Naive thymus-derived CD8-positive, alpha-beta T cell (primary cell): ENCODE results near the gene FOXN3. TPM values are rescaled to one million over a fixed set of nuclear protein-coding genes. Genes with fewer than 3 reads are reported as not detected.
A peak's percentile ranks its signal among the peaks of the same experiment; 100 is the strongest.
"Not testable (repeated sequence)": the region's sequence is repeated elsewhere in the genome, so short reads cannot be mapped to it uniquely, and the experiment has no call there.

ENCODE experiments used
- ATAC-seq, 2 donors: fragments of 150-1000 bp; cut with Tn5 transposase in 1 of 2; sonication (Bioruptor Pico), chemical (Tn5 transposase) in 1 of 2; 1 replicate in 1 of 2; 2 replicates in 1 of 2; pipeline ENCODE4 v1.10.0; 2021; ENCODE audit warnings: mild to moderate bottlenecking in 2 of 2, moderate library complexity in 2 of 2
- POLR2A ChIA-PET: fragments of 350-600 bp; sonication (Branson Sonifier 250); formaldehyde crosslinking; loops from one replicate; lab custom pipeline; 2021; ENCODE audit warnings: antibody characterized with exemption; lab: Charles Lee
- DNase-seq, 10 donors: peaks; one replicate each; pipeline versions ENCODE4 v3.0.0 to v3.0.0-alpha.2; 2020 to 2022
- H3K27ac Mint-ChIP-seq, 10 donors: one replicate each; pipeline ENCODE4 v1.8.0; 2020 to 2022; ENCODE audit warnings: mild to moderate bottlenecking in 10 of 10, mixed read lengths in 10 of 10, moderate library complexity in 4 of 10, inconsistent platforms in 1 of 10
- H3K27me3 Mint-ChIP-seq, 5 donors: one replicate each; pipeline ENCODE4 v1.8.0; 2021 to 2022; ENCODE audit warnings: mixed read lengths in 5 of 5
- H3K36me3 Mint-ChIP-seq, 3 donors: one replicate each; pipeline ENCODE4 v1.8.0; 2020 to 2022; ENCODE audit warnings: mixed read lengths in 3 of 3, mild to moderate bottlenecking in 2 of 3, inconsistent platforms in 1 of 3
- H3K4me1 Mint-ChIP-seq, 4 donors: one replicate each; pipeline ENCODE4 v1.8.0; 2021 to 2022; ENCODE audit warnings: mixed read lengths in 4 of 4
- H3K4me3 Mint-ChIP-seq, 10 donors: one replicate each; pipeline ENCODE4 v1.8.0; 2020 to 2022; ENCODE audit warnings: mild to moderate bottlenecking in 10 of 10, mixed read lengths in 10 of 10, moderate library complexity in 6 of 10, inconsistent platforms in 1 of 10
- H3K9me3 Mint-ChIP-seq, 9 donors: one replicate each; pipeline ENCODE4 v1.8.0; 2020 to 2022; ENCODE audit warnings: mixed read lengths in 9 of 9, mild to moderate bottlenecking in 3 of 9, inconsistent platforms in 1 of 9, moderate library complexity in 1 of 9
- polyA plus RNA-seq, 3 donors: library from polyadenylated mRNA; unstranded; fragments of 300-500 nt; fragmentation: Illumina TruSeq; gene quantifications; one replicate each; pipeline ENCODE4 v1.2.3, GENCODE V29; 2021
- total RNA-seq, 8 experiments: library from RNA in 2 of 8; stranded (reverse) in 2 of 8; gene quantifications; one replicate each; pipeline ENCODE4 v1.2.3 and lab custom pipeline; 2021 to 2026

FOXN3 gene
- total and polyA plus RNA-seq, 5 experiments from 2014 or later = 107 to 148 (median 125) TPM

- Mint-ChIP-seq H3K4me3 (no peak overlapping the region), H3K4me1 (peaks cover 30 to 72% (median 49%) of the 10 kb centered on the region in 4 donors), H3K9me3 (peaks cover 0 to 2% (median 0%) of the 10 kb centered on the region in 9 donors), H3K27ac (no peak overlapping the region), H3K36me3 (peaks cover 2 to 24% (median 15%) of the 10 kb centered on the region in 3 donors), H3K27me3 (no peaks in the 10 kb centered on the region)
- DNase-seq (no peak), ATAC-seq (no peak)
- POLR2A ChIA-PET = no interaction called here
These were observed 160.1 kb downstream of the FOXN3 start for GRCh38 chr14:89256951-89257350.

GRCh38 chr14:89256283-89256682 is 160.8 kb downstream of the FOXN3 start:
- peaks cover 32 to 71% (median 52%) of the 10 kb centered on the region in 4 donors for H3K4me1 Mint-ChIP-seq
- no peak for ATAC-seq
- peak overlapping the region in 2 of 10 donors; percentile 2 to 21 for H3K27ac Mint-ChIP-seq

GRCh38 chr14:89255852-89256251 is 161.2 kb downstream of the FOXN3 start:
- Mint-ChIP-seq H3K4me3 (peak overlapping the region in 1 of 10 donors; percentile 9), H3K27me3 (no peaks in the 10 kb centered on the region), H3K9me3 (peaks cover 0 to 2% (median 0%) of the 10 kb centered on the region in 9 donors), H3K36me3 (peaks cover 4 to 30% (median 20%) of the 10 kb centered on the region in 3 donors), H3K4me1 (peaks cover 34 to 75% (median 54%) of the 10 kb centered on the region in 4 donors), H3K27ac (peak overlapping the region in 4 of 10 donors; percentile 2 to 25 (median 16))
- POLR2A ChIA-PET = no interaction called here
- no peak for DNase-seq
- ATAC-seq = no peak

More at GRCh38 chr14:89256283-89256682, 160.8 kb downstream of the FOXN3 start:
- Mint-ChIP-seq H3K4me3 (no peak overlapping the region), H3K27me3 (no peaks in the 10 kb centered on the region), H3K9me3 (peaks cover 0 to 2% (median 0%) of the 10 kb centered on the region in 9 donors), H3K36me3 (peaks cover 4 to 26% (median 17%) of the 10 kb centered on the region in 3 donors)
- POLR2A ChIA-PET = no interaction called here
- no peak for DNase-seq

- H3K9me3 Mint-ChIP-seq = peaks cover 0 to 4% (median 0%) of the 10 kb centered on the region in 9 donors
- peak overlapping the region in 1 of 10 donors; percentile 46 for H3K27ac Mint-ChIP-seq
- H3K27me3 Mint-ChIP-seq = no peaks in the 10 kb centered on the region
- H3K36me3 Mint-ChIP-seq = peaks cover 4 to 33% (median 23%) of the 10 kb centered on the region in 3 donors
- POLR2A ChIA-PET = no interaction called here
- H3K4me3 Mint-ChIP-seq = no peak overlapping the region
- DNase-seq = no peak
- peaks cover 36 to 80% (median 63%) of the 10 kb centered on the region in 4 donors for H3K4me1 Mint-ChIP-seq
- ATAC-seq = no peak
These were observed 162.0 kb downstream of the FOXN3 start for GRCh38 chr14:89255012-89255411.

GRCh38 chr14:89254166-89254909 is 162.7 kb downstream of the FOXN3 start:
- ATAC-seq (no peak), DNase-seq (no peak)
- Mint-ChIP-seq H3K4me1 (peaks cover 35 to 85% (median 68%) of the 10 kb centered on the region in 4 donors), H3K9me3 (peaks cover 0 to 4% (median 0%) of the 10 kb centered on the region in 9 donors), H3K4me3 (no peak overlapping the region), H3K27ac (peak overlapping the region in 2 of 10 donors; percentile 21 to 48), H3K36me3 (peaks cover 4 to 36% (median 23%) of the 10 kb centered on the region in 3 donors), H3K27me3 (no peaks in the 10 kb centered on the region)
- POLR2A ChIA-PET = no interaction called here

GRCh38 chr14:89252887-89253532 is 164.0 kb downstream of the FOXN3 start:
- POLR2A ChIA-PET = no interaction called here
- no peaks in the 10 kb centered on the region for H3K27me3 Mint-ChIP-seq
- peaks cover 4 to 35% (median 20%) of the 10 kb centered on the region in 3 donors for H3K36me3 Mint-ChIP-seq
- DNase-seq (no peak), ATAC-seq (no peak)
- peaks cover 0 to 4% (median 0%) of the 10 kb centered on the region in 9 donors for H3K9me3 Mint-ChIP-seq
- H3K4me1 Mint-ChIP-seq = peaks cover 33 to 82% (median 64%) of the 10 kb centered on the region in 4 donors
- peak overlapping the region in 2 of 10 donors; percentile 15 to 29 for H3K27ac Mint-ChIP-seq
- peak overlapping the region in 1 of 10 donors; percentile 18 for H3K4me3 Mint-ChIP-seq

GRCh38 chr14:89251061-89251460 is 166.0 kb downstream of the FOXN3 start:
- Mint-ChIP-seq H3K4me3 (no peak overlapping the region), H3K36me3 (peaks cover 4 to 31% (median 20%) of the 10 kb centered on the region in 3 donors), H3K27me3 (no peaks in the 10 kb centered on the region), H3K9me3 (peaks cover 0 to 4% (median 0%) of the 10 kb centered on the region in 9 donors), H3K4me1 (peaks cover 37 to 85% (median 63%) of the 10 kb centered on the region in 4 donors), H3K27ac (peak overlapping the region in 3 of 10 donors; percentile 14 to 34 (median 15))
- ATAC-seq = no peak
- POLR2A ChIA-PET = no interaction called here
- no peak for DNase-seq

GRCh38 chr14:89250655-89250975 is 166.4 kb downstream of the FOXN3 start:
- H3K9me3 Mint-ChIP-seq, DNase-seq, POLR2A ChIA-PET, H3K27me3 Mint-ChIP-seq, ATAC-seq: not testable (repeated sequence)
- Mint-ChIP-seq H3K36me3 (peaks cover 4 to 31% (median 20%) of the 10 kb centered on the region in 3 donors), H3K4me1 (peaks cover 37 to 81% (median 63%) of the 10 kb centered on the region in 4 donors), H3K4me3 (peak overlapping the region in 1 of 10 donors; percentile 54), H3K27ac (peak overlapping the region in 3 of 10 donors; percentile 15 to 34 (median 22))

- ATAC-seq = no peak
- Mint-ChIP-seq H3K36me3 (peaks cover 4 to 31% (median 20%) of the 10 kb centered on the region in 3 donors), H3K27me3 (no peaks in the 10 kb centered on the region), H3K4me3 (no peak overlapping the region), H3K4me1 (peaks cover 36 to 81% (median 65%) of the 10 kb centered on the region in 4 donors), H3K27ac (peak overlapping the region in 3 of 10 donors; percentile 14 to 27 (median 22)), H3K9me3 (peaks cover 0 to 4% (median 0%) of the 10 kb centered on the region in 9 donors)
- DNase-seq = no peak
- POLR2A ChIA-PET = no interaction called here
These were observed 166.9 kb downstream of the FOXN3 start for GRCh38 chr14:89249972-89250654.

- peaks cover 4 to 29% (median 12%) of the 10 kb centered on the region in 3 donors for H3K36me3 Mint-ChIP-seq
- no peaks in the 10 kb centered on the region for H3K27me3 Mint-ChIP-seq
- H3K9me3 Mint-ChIP-seq = peaks cover 0 to 4% (median 0%) of the 10 kb centered on the region in 9 donors
- no peak overlapping the region for H3K4me3 Mint-ChIP-seq
- ATAC-seq (no peak), DNase-seq (no peak)
- POLR2A ChIA-PET = no interaction called here
- peak overlapping the region in 3 of 10 donors; percentile 14 to 49 (median 17) for H3K27ac Mint-ChIP-seq
- peaks cover 40 to 83% (median 69%) of the 10 kb centered on the region in 4 donors for H3K4me1 Mint-ChIP-seq
These were observed 167.9 kb downstream of the FOXN3 start for GRCh38 chr14:89249065-89249695.

- peaks cover 0 to 4% (median 0%) of the 10 kb centered on the region in 9 donors for H3K9me3 Mint-ChIP-seq
- no peak for ATAC-seq
- no peak overlapping the region for H3K4me3 Mint-ChIP-seq
- POLR2A ChIA-PET = no interaction called here
- no peak overlapping the region for H3K27ac Mint-ChIP-seq
- no peaks in the 10 kb centered on the region for H3K27me3 Mint-ChIP-seq
- peaks cover 4 to 27% (median 11%) of the 10 kb centered on the region in 3 donors for H3K36me3 Mint-ChIP-seq
- peaks cover 39 to 83% (median 71%) of the 10 kb centered on the region in 4 donors for H3K4me1 Mint-ChIP-seq
- no peak for DNase-seq
These were observed 168.5 kb downstream of the FOXN3 start for GRCh38 chr14:89248411-89249064.
